GM23338 (cell line): Measurements from ENCODE around the gene DSG1. TPM values are rescaled to one million over a fixed set of nuclear protein-coding genes. Genes with fewer than 3 reads are reported as not detected.

Experiments used
- ATAC-seq: fragments of 200-7000 bp; cut with Tn5 transposase; 3 replicates; pipeline ENCODE4 v1.9.1; 2020
- DNase-seq: peaks from one replicate; pipeline ENCODE4 v3.0.0-alpha.2; 2015; ENCODE audit warnings: low spot score
- H2AFZ ChIP-seq: fragments of 200-600 bp; sonication (generic); 2 replicates; pipeline ENCODE4 v1.8.0; 2016; ENCODE audit warnings: antibody characterized with exemption, mild to moderate bottlenecking, moderate library complexity
- H3F3A ChIP-seq: fragments of 200-600 bp; sonication (generic); replicated peaks from 2 replicates; pipeline ENCODE4 v1.8.0; 2017; ENCODE audit warnings: antibody characterized with exemption, mixed run types, low read depth
- H3K27ac ChIP-seq: fragments of 200-600 bp; sonication (generic); 2 replicates; pipeline ENCODE4 v1.6.1; 2016; ENCODE audit warnings: low read depth
- H3K27me3 ChIP-seq: fragments of 200-600 bp; sonication (generic); 2 replicates; pipeline ENCODE4 v1.8.0; 2016; ENCODE audit warnings: mild to moderate bottlenecking, mixed run types, moderate library complexity; ENCODE audit not compliant: insufficient read depth
- H3K36me3 ChIP-seq: fragments of 200-600 bp; sonication (generic); 2 replicates; pipeline ENCODE4 v1.8.0; 2016; ENCODE audit warnings: mild to moderate bottlenecking; ENCODE audit not compliant: insufficient read depth
- H3K4me1 ChIP-seq: fragments of 200-600 bp; sonication (generic); 2 replicates; pipeline ENCODE4 v1.8.0; 2016; ENCODE audit warnings: mild to moderate bottlenecking, moderate library complexity; ENCODE audit not compliant: insufficient read depth
- H3K4me2 ChIP-seq: fragments of 200-600 bp; sonication (generic); 2 replicates; pipeline ENCODE4 v1.7.1; 2017; ENCODE audit warnings: mixed run types
- H3K4me3 ChIP-seq: fragments of 200-600 bp; sonication (generic); 2 replicates; pipeline ENCODE4 v1.6.1; 2016; ENCODE audit warnings: mixed run types
- H3K79me2 ChIP-seq: fragments of 200-600 bp; sonication (generic); replicated peaks from 2 replicates; pipeline ENCODE4 v1.8.0; 2017; ENCODE audit warnings: mild to moderate bottlenecking; ENCODE audit not compliant: insufficient read depth
- H3K9me2 ChIP-seq: fragments of 200-600 bp; sonication (generic); 2 replicates; pipeline ENCODE4 v1.8.0; 2017; ENCODE audit not compliant: insufficient read depth
- H4K20me1 ChIP-seq: fragments of 200-600 bp; sonication (generic); replicated peaks from 2 replicates; pipeline ENCODE4 v1.8.0; 2017; ENCODE audit warnings: mild to moderate bottlenecking; ENCODE audit not compliant: insufficient read depth
- H3K27ac Mint-ChIP-seq: 2 replicates; pipeline ENCODE4 v1.8.0; 2020; ENCODE audit warnings: inconsistent platforms, mild to moderate bottlenecking, moderate library complexity, mixed read lengths
- H3K27me3 Mint-ChIP-seq: 3 replicates; pipeline ENCODE4 v1.8.0; 2022; ENCODE audit warnings: low read depth, mild to moderate bottlenecking, moderate library complexity, mixed read lengths, inconsistent platforms; ENCODE audit not compliant: insufficient read depth, poor library complexity
- H3K36me3 Mint-ChIP-seq: 3 replicates; pipeline ENCODE4 v1.8.0; 2021; ENCODE audit warnings: low read depth, mild to moderate bottlenecking, inconsistent platforms, moderate library complexity, mixed read lengths
- H3K4me1 Mint-ChIP-seq: 3 replicates; pipeline ENCODE4 v1.8.0; 2020; ENCODE audit warnings: mild to moderate bottlenecking, inconsistent platforms, mixed read lengths
- H3K4me3 Mint-ChIP-seq: 3 replicates; pipeline ENCODE4 v1.8.0; 2021; ENCODE audit warnings: moderate library complexity, mild to moderate bottlenecking, inconsistent platforms, mixed read lengths
- H3K9me3 Mint-ChIP-seq: 3 replicates; pipeline ENCODE4 v1.8.0; 2020; ENCODE audit warnings: moderate library complexity, mild to moderate bottlenecking, inconsistent platforms, mixed read lengths
- CTCF ChIP-seq, 2 experiments: fragments of 200-600 bp in 1 of 2; sonication (generic) in 1 of 2; conservative IDR thresholded peaks; 2 replicates each; pipeline versions ENCODE4 v1.5.1 to v1.6.1; 2016 to 2017; ENCODE audit warnings: antibody characterized with exemption in 2 of 2, low read depth in 2 of 2, mild to moderate bottlenecking in 2 of 2, moderate library complexity in 1 of 2
- EZH2 ChIP-seq: fragments of 200-600 bp; sonication (generic); IDR thresholded peaks from one replicate; pipeline ENCODE4 v1.8.0; 2017; ENCODE audit warnings: antibody characterized with exemption, mild to moderate bottlenecking, low read depth; ENCODE audit not compliant: unreplicated experiment
- JUNB ChIP-seq: IDR thresholded peaks from one replicate; pipeline ENCODE4 v1.6.1; 2016; ENCODE audit warnings: antibody characterized with exemption; ENCODE audit not compliant: unreplicated experiment
- NANOG ChIP-seq: IDR thresholded peaks from 2 replicates; pipeline ENCODE4 v1.6.1; 2016; ENCODE audit warnings: antibody characterized with exemption, borderline replicate concordance
- REST ChIP-seq: IDR thresholded peaks from one replicate; pipeline ENCODE4 v1.6.1; 2018; ENCODE audit warnings: antibody characterized with exemption; ENCODE audit not compliant: unreplicated experiment
- ZNF114 ChIP-seq: fragments of 250-450 bp; sonication (Bioruptor Pico); IDR thresholded peaks from 2 replicates; pipeline ENCODE4 v1.5.0; 2020; ENCODE audit warnings: mild to moderate bottlenecking, moderate library complexity
- polyA plus RNA-seq: library from polyadenylated mRNA; unstranded; fragments of >200 nt; fragmentation: Nextera tagmentation; extraction: Ambion mirVana; gene quantifications from 2 replicates; pipeline ENCODE4 v1.2.1, GENCODE V29; 2016
- total RNA-seq: library from RNA; depleted of rRNA; stranded (reverse); fragments of >200 nt; shearing (Covaris generic); gene quantifications from 2 replicates; pipeline ENCODE4 v1.2.3, GENCODE V29; 2014

The DSG1 gene
- total and polyA plus RNA-seq, 2 experiments from 2014 or later, result not detected

- TF ChIP-seq CTCF (conservative IDR thresholded peaks at IDR 0.05; ENCODE audit: low read depth in 2 of 2), result no peak
These were observed 55.7 kb downstream of the DSG1 start (continued) for GRCh38 chr18:31373641-31374040.

GRCh38 chr18:31376477-31376876, 58.5 kb downstream of the DSG1 start, which contains the start of gene DSG4:
TSS of gene DSG4 (plus strand) at chr18:31376777. CDS start at chr18:31376912, 135 bp downstream.
- no peaks in the 10 kb centered on the region for H3K9me2 ChIP-seq
- no peaks in the 10 kb centered on the region for H4K20me1 ChIP-seq
- H3K4me3 ChIP-seq, result no peak within 1 kb of the TSS
- H3K36me3 Mint-ChIP-seq, result no peaks in the 10 kb centered on the region
- no peak within 1 kb of the TSS for H2AFZ ChIP-seq
- no peaks in the 10 kb centered on the region for H3K4me1 ChIP-seq
- ATAC-seq, result no peak
- no peaks in the 10 kb centered on the region for H3F3A ChIP-seq
- DNase-seq, result no peak
- TF ChIP-seq ZNF114, result no peak
- no peak for TF ChIP-seq JUNB
- no peak for TF ChIP-seq EZH2
- no peak for TF ChIP-seq NANOG
- TF ChIP-seq CTCF (conservative IDR thresholded peaks at IDR 0.05; ENCODE audit: low read depth in 2 of 2), result no peak
- TF ChIP-seq REST, result no peak
- H3K4me3 Mint-ChIP-seq, result no peak within 1 kb of the TSS
- H3K27me3 Mint-ChIP-seq, result no peaks in the 10 kb centered on the region
- H3K79me2 ChIP-seq, result no peaks in the 10 kb centered on the region
- peaks cover 5% of the 10 kb centered on the region; the same call in 2 of the 3 replicates for H3K4me1 Mint-ChIP-seq
- H3K9me3 Mint-ChIP-seq, result no peaks in the 10 kb centered on the region
- H3K36me3 ChIP-seq, result no peaks in the 10 kb centered on the region
- H3K4me2 ChIP-seq, result no peak within 1 kb of the TSS
- H3K27ac ChIP-seq, result no peak within 1 kb of the TSS
- H3K27ac Mint-ChIP-seq, result no peak within 1 kb of the TSS
- H3K27me3 ChIP-seq, result no peaks in the 10 kb centered on the region
